Ishikawa (cell line): ENCODE results near the gene SLC23A2.

ENCODE experiments used
- CEBPB ChIP-seq: IDR thresholded peaks from 2 replicates; pipeline ENCODE4 v1.6.1; 2012
- CREB1 ChIP-seq: IDR thresholded peaks from 2 replicates; pipeline ENCODE4 v1.6.1; 2012; ENCODE audit warnings: low read depth
- EGR1 ChIP-seq: IDR thresholded peaks from 2 replicates; pipeline ENCODE4 v1.6.1; 2012
- EP300 ChIP-seq: IDR thresholded peaks from 2 replicates; pipeline ENCODE4 v1.6.1; 2012; ENCODE audit warnings: borderline replicate concordance
- FOXM1 ChIP-seq: IDR thresholded peaks from 2 replicates; pipeline ENCODE4 v1.6.1; 2012; ENCODE audit warnings: low read depth, borderline replicate concordance
- NFIC ChIP-seq: IDR thresholded peaks from 2 replicates; pipeline ENCODE4 v1.6.1; 2012
- RAD21 ChIP-seq: IDR thresholded peaks from 2 replicates; pipeline ENCODE4 v1.6.1; 2012; ENCODE audit warnings: low read depth
- TAF1 ChIP-seq: IDR thresholded peaks from 2 replicates; pipeline ENCODE4 v1.6.1; 2012; ENCODE audit warnings: low read depth, mild to moderate bottlenecking
- TCF12 ChIP-seq: IDR thresholded peaks from 2 replicates; pipeline ENCODE4 v1.6.1; 2012; ENCODE audit warnings: low read depth
- TEAD4 ChIP-seq: IDR thresholded peaks from 2 replicates; pipeline ENCODE4 v1.6.1; 2012
- YY1 ChIP-seq: IDR thresholded peaks from 2 replicates; pipeline ENCODE4 v1.6.1; 2012; ENCODE audit warnings: low read depth
- ZBTB7A ChIP-seq: IDR thresholded peaks from 2 replicates; pipeline ENCODE4 v1.6.1; 2012; ENCODE audit warnings: low read depth
- TF ChIP-seq, protein P1 (sequence below): IDR thresholded peaks from 2 replicates; pipeline ENCODE4 v1.6.1; 2012
- TF ChIP-seq, protein P2 (sequence below): IDR thresholded peaks from 2 replicates; pipeline ENCODE4 v1.6.1; 2012
- TF ChIP-seq, protein P3 (sequence below): IDR thresholded peaks from 2 replicates; pipeline ENCODE4 v1.6.1; 2012; ENCODE audit warnings: low read depth, mild to moderate bottlenecking

Gene SLC23A2

DNA sequence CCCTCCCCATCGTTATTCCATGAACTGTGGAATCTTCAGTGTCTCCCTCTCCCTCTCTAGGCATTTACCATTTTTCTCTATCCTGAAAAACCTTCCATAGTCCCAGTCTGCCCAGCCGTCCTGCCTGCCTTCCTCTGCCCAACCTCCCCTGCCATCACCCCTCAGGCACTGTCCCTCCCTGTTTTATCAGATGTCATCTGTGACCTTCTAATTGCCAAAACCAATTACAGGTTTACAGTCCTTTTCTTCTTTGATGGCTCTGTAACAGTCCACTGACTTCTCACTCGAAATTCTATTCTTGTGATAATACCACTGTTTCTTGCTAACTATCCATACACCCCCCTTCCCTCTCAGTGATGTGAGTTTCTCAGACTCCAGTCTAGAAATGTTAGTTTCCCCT is 2.3 kb upstream of the SLC23A2 start:
- TF ChIP-seq FOXM1 = no peak
- no peak for TF ChIP-seq CREB1
- no peak for TF ChIP-seq TEAD4
- TF ChIP-seq TAF1 = no peak
- no peak for TF ChIP-seq EGR1

DNA sequence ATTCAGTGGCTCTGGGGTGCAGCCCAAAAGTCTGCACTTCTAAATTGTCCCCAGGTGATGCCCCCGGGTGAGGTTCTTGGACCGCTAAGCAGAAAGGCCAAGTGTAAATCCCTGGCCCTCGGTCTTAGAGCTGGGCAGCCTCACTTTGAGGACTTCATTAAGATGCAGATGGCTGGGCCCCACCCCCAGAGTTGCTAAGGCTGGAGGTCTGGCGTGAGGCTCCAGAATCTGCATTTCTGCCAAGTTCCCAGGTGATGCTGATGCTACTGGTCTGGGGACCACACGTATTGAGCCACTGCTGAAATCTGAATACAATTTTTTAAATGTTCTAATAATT is 735 bp upstream of the SLC23A2 start:
- no peak for TF ChIP-seq TAF1
- no peak for TF ChIP-seq YY1
- no peak for TF ChIP-seq ZBTB7A
- TF ChIP-seq TCF12 = no peak
- TF ChIP-seq NFIC = no peak
- no peak for TF ChIP-seq CREB1
- no peak for TF ChIP-seq EP300
- TF ChIP-seq FOXM1 = no peak
- no peak for TF ChIP-seq EGR1
- TF ChIP-seq, protein P1, sequence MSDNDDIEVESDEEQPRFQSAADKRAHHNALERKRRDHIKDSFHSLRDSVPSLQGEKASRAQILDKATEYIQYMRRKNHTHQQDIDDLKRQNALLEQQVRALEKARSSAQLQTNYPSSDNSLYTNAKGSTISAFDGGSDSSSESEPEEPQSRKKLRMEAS = no peak
- TF ChIP-seq, protein P2, sequence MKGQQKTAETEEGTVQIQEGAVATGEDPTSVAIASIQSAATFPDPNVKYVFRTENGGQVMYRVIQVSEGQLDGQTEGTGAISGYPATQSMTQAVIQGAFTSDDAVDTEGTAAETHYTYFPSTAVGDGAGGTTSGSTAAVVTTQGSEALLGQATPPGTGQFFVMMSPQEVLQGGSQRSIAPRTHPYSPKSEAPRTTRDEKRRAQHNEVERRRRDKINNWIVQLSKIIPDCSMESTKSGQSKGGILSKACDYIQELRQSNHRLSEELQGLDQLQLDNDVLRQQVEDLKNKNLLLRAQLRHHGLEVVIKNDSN = no peak
- TF ChIP-seq TEAD4 = no peak
- TF ChIP-seq CEBPB = no peak
- TF ChIP-seq, protein P3, sequence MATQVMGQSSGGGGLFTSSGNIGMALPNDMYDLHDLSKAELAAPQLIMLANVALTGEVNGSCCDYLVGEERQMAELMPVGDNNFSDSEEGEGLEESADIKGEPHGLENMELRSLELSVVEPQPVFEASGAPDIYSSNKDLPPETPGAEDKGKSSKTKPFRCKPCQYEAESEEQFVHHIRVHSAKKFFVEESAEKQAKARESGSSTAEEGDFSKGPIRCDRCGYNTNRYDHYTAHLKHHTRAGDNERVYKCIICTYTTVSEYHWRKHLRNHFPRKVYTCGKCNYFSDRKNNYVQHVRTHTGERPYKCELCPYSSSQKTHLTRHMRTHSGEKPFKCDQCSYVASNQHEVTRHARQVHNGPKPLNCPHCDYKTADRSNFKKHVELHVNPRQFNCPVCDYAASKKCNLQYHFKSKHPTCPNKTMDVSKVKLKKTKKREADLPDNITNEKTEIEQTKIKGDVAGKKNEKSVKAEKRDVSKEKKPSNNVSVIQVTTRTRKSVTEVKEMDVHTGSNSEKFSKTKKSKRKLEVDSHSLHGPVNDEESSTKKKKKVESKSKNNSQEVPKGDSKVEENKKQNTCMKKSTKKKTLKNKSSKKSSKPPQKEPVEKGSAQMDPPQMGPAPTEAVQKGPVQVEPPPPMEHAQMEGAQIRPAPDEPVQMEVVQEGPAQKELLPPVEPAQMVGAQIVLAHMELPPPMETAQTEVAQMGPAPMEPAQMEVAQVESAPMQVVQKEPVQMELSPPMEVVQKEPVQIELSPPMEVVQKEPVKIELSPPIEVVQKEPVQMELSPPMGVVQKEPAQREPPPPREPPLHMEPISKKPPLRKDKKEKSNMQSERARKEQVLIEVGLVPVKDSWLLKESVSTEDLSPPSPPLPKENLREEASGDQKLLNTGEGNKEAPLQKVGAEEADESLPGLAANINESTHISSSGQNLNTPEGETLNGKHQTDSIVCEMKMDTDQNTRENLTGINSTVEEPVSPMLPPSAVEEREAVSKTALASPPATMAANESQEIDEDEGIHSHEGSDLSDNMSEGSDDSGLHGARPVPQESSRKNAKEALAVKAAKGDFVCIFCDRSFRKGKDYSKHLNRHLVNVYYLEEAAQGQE = no peak
- no peak for TF ChIP-seq RAD21

DNA sequence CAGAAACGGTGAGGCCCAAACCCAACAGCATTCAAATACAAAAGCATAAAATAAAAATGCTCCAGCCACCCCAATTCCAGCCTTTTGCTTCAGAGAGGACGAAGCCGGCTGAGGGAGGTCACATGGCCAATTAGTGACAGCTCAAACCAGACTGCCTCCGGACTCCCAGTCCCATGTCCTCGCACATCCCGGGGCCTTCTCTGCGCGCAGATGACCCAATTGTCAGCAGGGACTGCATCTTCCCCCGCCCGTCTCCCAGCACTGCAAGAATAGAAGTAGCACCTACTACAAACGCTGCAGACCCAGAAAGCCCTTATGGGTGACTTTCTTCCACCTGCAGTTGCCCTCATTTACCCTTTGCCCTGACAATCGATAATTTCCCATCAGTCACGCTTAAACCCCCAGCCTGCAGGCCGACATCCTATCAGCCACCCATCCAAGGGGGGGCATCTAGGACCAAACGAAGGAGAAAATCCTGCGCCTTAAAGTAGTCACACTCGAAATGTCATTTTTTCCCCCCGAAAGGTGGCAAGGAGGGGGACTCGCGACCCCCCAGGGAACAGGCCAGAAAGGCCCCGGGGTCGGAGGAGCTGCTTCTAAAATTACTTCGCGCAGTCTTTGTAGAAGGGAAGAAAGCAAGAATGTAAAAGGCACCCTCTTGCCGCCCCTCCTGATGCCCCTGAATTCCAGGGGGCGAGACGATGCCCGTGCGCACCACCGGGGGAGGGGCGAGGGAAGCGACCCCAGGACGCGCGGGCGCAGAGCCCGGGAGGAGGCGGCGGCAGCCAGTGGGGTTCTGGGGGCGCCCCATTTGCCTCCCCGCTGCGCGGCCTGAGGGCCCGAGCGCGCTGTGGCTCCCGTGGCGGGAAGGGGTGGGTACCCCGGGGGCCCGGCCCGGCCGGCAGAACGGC is 792 bp downstream of the SLC23A2 start:
- peak; percentile 70; the same call in 1 of the 2 replicates for TF ChIP-seq ZBTB7A
- TF ChIP-seq, protein P2 = peak; percentile 55
- TF ChIP-seq TEAD4 = 0 out of 2 replicates have a peak, but pooled peaks have one; percentile 3
- no peak for TF ChIP-seq NFIC

DNA sequence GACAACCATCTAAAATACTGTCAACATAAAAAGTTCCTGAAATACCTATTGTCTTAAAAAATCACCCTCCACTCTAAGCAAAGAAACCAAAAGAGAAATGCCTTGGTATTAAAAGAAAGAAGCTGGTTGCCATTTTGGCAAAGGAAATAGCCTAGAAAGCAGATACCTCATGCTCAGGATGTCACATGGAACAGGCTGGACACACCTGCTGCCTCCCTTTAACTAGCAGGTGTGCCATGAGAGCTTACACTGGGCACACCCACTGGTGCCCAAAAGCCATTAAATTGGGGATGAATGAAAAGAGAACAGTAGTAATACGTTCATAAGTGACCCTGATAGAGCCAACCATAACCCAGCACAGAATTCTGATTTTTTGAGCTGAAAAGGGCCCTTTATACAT is 1.5 kb downstream of the SLC23A2 start:
- TF ChIP-seq, protein P1 = no peak

DNA sequence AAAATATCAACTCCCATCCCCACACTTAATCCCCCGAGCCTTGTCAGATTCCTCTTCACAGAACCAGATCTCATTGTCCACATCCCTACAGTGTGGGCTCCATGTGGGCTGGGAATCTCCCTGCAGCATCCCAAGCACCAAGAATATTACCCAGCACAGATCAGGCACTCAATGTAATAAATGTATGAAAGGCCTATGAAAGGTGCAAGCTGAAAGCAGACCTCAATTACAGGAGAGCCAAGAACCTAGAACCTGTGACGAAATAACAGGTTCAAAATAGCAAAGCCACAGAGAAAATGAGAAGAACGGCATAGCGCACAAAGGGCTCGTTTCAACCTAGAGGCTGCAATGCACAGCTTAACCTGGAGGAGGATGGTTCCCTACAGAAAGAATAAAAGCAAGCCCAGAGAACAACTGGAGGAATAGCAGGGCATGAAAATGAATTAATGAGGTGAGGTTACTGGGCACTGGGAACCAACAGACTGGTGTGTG is 3.1 kb downstream of the SLC23A2 start:
- TF ChIP-seq, protein P3 = no peak
- TF ChIP-seq YY1 = no peak

DNA sequence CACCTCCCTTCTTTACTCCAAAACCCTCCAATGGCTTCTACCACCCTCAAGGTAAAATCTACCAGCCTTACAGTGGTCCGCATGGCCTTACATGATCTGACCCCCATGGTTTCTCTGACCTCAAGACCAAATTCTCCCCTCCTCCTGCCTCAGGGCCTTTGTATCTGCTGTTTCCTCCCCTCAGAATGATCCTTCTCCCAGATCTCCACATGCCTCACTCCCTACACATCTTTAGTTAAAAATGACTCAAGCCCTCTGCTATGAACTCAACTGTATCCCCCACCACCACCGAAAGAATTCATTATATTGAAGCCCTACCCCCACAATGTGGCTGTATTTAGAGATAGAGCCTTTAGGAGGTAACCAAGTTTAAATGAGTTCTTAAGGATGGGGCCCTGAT is 4.1 kb downstream of the SLC23A2 start:
- no peak for TF ChIP-seq EGR1
- no peak for TF ChIP-seq ZBTB7A
- TF ChIP-seq, protein P1 = no peak
- TF ChIP-seq EP300 = no peak

DNA sequence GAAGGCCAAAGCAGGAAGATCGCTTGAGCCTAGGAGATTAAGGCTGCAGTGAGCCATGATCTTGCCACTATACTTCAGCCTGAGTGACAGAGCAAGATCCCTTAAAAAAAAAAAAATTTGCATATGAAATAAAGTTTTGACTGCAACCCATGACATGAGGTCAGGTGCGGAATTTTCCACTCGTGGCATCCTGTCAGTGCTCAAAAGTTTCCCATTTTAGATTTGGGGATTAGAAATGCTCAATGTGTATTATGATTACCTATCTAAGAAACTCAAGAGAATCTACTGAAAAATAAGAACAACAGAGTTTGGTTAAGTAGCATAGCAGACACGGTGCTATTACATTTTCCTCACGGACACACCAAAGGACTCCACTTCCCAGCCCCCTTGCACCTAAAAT is 11.7 kb downstream of the SLC23A2 start:
- TF ChIP-seq TAF1 = no peak
- no peak for TF ChIP-seq EP300
- no peak for TF ChIP-seq YY1
